Left colon (tissue), 2 donors: ENCODE data around the gene DNAJC16. TPM values are rescaled to one million over a fixed set of nuclear protein-coding genes. Genes with fewer than 3 reads are reported as not detected.
"Not testable (repeated sequence)": the region's sequence is repeated elsewhere in the genome, so short reads cannot be mapped to it uniquely, and the experiment has no call there.

Source experiments
- ATAC-seq: fragments of 200-7000 bp; cut with Tn5 transposase; one replicate; pipeline ENCODE4 v1.9.1; 2020; ENCODE audit warnings: mild to moderate bottlenecking, moderate library complexity
- DNase-seq, 2 donors: peaks; one replicate each; pipeline ENCODE4 v3.0.0-alpha.2; 2020
- intact Hi-C, 2 donors: fragments of 100-400 bp; cut with DNase I in 1 of 2; cut with micrococcal nuclease in 1 of 2; formaldehyde crosslinking; loops; one replicate each; pipeline versions ENCODE4 v1.11.2 to v1.14.0; 2022; cut with DNase I, micrococcal nuclease
- total RNA-seq, 2 donors: library from RNA; stranded (reverse); fragmentation: NEBNext Ultra II Directional; extraction: Animal tissue kit (Norgen Biotek cat#: 25700); gene quantifications; one replicate each; pipeline ENCODE4 v1.2.1, GENCODE V29; 2021
- donor health status: DM: no; HTN: no; CAD: no.
- donor health status: DM: yes; HTN: yes; CAD: no.

The DNAJC16 gene
- total RNA-seq, 2 donors from 2014 or later: 23.5 to 26.5 TPM

- intact Hi-C loops: no loop called here
- no peak for DNase-seq
These were observed 44.2 kb downstream of the DNAJC16 start for GRCh38 chr1:15570861-15571260.

GRCh38 chr1:15571266-15571665 is 44.6 kb downstream of the DNAJC16 start:
- DNase-seq (no peak), ATAC-seq (no peak)
- intact Hi-C loops: no loop called here

More at GRCh38 chr1:15570861-15571260, 44.2 kb downstream of the DNAJC16 start:
- no peak for ATAC-seq

DNA sequence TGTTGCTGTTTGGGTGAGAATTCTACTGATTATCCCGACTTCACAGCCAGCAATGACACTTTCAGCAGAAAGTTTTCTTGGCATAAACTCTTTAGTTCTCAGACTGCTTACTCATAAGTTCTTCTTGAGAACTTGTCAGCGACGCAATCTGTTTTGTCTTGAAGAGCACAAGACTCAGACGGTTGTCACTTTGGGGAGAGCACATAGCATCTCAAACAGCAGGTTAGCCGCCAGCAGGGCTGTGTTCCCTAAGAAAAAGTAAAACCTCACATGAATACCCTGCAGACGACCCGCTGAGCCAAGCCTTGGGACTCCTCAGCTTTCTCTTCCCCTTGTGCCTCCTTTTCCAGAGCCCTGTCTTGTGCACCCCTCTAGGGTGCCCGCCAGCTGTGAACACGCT is 46.8 kb downstream of the DNAJC16 start:
- DNase-seq: peak in 1 of 2 donors; percentile 13
- no peak for ATAC-seq
- intact Hi-C loops: no loop called here

- DNase-seq: peak in 1 of 2 donors; percentile 6
- ATAC-seq: peak; percentile 62
- intact Hi-C loops: no loop called here
These were observed 48.1 kb downstream of the DNAJC16 start for GRCh38 chr1:15574741-15575140.

DNA sequence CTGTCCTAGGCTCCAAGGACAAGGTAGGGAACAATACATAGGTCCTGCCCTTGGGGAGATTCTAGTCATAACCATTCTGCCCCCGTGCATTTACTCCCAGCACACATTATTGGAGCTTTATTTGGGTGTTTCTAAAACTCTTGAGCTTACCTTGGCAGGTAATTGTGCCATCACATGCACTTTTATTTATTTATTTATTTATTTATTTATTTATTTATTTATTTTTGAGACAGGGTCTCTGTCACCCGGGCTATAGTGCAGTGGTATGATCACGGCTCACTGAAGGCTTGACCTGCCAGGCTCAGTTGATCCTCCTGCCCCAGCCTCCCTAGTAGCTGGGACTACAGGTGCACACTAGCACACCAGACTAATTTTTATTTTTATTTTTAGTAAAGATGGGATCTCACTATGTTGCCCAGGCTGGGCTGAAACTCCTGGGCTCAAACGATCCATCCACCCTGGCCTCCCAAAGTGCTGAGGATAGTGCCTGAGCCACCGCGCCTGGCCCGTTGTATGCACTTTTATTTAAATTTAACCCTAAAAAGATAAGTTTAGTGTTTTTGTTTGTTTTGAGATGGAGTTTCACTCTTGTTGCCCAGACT is 49.0 kb downstream of the DNAJC16 start:
- ATAC-seq (no peak), DNase-seq (no peak)
- intact Hi-C loops: no loop called here

DNA sequence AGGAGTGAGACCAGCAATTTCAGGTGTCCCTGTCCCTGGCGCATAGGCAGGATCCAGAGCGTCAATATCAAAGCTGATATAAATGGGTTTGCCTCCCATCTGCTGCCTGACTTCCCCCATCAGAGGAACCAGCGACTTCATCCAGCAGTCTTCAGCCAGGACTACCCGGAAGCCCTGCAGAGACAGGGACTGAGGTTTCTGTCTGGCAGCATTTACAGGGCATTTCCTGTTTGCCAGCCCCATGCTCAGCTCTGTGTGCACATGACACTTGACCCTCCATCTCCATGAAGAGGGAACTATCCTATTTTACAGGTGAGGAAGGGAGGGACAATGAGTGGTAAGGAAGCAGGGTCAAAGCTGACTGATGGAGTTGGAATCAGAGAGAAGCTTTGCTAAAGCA is 51.0 kb downstream of the DNAJC16 start:
- DNase-seq (no peak), ATAC-seq (no peak)
- intact Hi-C loops: no loop called here

DNA sequence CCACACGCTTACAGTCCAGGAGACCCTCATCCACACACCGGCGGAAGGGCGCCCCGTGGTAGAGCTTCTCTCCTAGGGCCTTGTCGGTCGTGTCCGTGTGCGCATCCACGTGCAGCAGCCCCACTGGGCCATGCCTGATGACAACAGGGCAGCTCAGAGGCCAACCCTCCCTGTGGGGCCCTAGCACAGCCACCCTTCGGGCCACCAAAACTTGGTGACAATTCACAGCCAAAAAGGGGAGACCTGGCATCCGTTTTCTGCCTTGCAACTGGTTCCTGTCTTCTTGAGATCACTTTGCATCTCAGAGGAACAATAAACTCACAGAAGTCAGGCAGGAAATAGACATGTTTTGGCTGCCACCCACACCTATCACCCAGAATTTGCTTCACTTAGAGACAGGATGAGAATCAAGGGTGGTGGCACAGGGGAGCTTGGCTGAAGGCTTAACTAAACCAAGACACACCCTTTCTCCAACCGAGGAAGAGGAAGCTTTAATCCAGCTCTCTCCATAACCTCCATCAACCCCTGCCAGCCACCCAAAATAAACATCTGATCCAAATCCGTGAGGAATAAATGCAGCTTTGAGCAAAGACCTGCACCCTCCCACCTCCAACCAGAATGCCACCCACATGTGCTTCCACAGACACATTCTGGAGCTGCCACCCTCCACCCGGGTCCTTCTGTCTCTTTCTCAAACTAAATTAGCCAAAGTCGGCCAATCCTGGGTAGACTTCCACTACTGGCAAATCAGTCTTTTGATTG is 52.5 kb downstream of the DNAJC16 start:
- peak in 1 of 2 donors; percentile 12 for DNase-seq
- intact Hi-C loops: no loop called here

GRCh38 chr1:15579683-15580047 is 53.0 kb downstream of the DNAJC16 start:
- ATAC-seq: no peak
- intact Hi-C loops: no loop called here
- no peak for DNase-seq

More for the DNA sequence above, 52.5 kb downstream of the DNAJC16 start:
- ATAC-seq: peak; percentile 60

DNA sequence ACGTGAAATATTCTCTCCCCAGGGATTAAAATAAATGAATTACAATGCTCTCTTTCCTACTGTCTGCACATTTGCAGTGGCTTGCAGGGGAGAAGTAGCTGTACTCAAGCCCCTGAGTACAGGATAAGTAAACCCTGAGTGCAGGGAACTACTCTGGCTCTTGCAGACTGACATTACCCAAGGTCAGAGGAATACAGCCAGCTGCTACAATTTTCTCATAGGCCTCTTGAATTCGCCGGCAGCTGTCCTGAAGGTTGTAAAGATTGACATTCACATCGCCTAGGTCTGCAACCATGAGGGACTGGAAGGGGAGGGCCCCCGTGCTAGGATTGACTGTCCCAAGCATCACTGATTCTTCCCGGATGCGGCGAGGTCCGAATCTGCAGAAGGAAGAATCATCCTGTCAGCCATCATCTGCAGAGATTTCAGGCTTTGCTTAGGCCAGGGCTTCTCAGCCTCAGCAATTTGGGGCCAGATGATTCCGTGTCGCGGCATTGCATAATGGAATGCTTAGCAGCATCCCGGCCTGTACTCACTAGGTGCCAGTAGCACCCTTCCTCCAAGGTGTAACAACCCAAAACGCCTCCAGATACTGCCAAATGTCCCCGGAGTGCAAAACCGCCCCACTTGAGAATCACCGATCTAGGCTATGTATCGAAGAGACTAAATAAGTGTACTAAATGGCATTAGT is 56.5 kb downstream of the DNAJC16 start:
- intact Hi-C loops: no loop called here
- no peak for DNase-seq
- ATAC-seq: no peak

DNA sequence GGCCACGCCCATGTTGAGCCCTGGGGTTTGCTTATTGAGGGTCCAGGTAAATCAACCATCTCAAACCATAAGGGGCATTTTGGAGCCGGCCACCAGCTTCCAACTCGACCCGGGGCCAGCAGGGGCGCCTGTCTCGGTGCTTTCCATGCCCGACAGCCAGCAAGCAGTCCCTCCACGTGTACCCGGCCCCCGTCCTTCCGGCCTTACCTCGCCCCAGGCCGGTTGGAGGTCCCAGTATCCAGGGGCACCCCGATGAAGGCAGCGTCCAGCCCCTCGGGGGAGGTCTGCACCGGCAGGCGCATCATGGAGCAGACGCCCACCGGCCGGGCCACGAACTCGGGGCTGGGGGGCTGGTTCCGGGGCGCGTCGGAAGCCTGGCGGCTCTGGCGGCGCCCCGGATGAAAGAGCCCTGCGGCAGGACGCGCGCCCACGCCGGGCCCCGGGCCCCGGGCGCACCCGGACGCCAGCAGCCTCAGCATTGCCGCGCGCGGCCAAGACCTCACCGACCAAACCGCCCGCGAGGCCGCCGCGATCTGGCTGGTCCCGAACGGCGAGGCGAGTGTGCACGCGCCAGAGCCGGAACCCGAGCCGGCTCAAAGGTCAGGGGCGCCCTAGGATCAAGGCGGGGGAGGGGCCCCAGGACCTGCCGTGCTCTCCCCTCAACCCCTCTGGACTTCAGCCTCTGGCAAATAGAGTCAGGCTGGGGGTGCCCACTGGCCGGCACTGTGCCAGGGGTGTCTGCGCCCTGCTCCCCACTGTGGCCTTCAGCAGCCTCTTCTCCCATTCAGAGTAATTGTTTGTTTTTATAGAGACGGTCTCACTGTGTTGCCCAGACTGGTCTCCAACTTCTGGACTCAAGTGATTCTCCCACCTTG is 58.1 kb downstream of the DNAJC16 start, which contains the start of gene AGMAT:
AGMAT (minus strand) TSS at position 563 of the 875 bp plus-strand sequence; CDS start at position 479, 84 bp downstream.
- intact Hi-C loops: no loop called here
- DNase-seq (peak; percentile 52 to 72), ATAC-seq (peak; percentile 93)

DNA sequence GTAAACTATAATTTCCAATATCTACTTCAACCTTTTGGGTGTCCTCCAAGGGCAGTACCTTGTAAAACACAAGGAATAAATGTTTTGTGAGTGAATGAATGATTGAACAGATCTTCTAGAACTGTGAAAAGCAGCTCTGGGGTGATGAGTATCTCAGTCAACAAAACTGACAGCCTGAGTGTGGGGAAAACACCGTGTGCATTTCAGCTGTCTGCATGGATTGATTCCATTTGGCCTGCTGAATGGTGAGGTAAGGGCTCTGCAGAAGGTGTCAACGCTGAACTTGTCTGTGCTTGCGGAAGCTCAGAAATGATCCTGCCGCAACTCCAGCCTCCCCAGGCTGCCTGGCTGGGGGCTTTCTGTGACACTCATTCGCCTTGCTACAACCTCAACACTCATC is 65.6 kb downstream of the DNAJC16 start:
- ATAC-seq: no peak
- intact Hi-C loops: no loop called here
- DNase-seq: no peak

GRCh38 chr1:15595809-15596617 is 69.4 kb downstream of the DNAJC16 start:
- intact Hi-C loops: loop anchor here in 1 of 2 donors (5.0 kb wide), 1 partner anchor 146 kb away; the partner anchor contains the start of gene TMEM82
- DNase-seq: no peak

GRCh38 chr1:15598436-15598835 is 71.8 kb downstream of the DNAJC16 start:
- ATAC-seq: no peak
- DNase-seq: no peak
- intact Hi-C loops: loop anchor here in 1 of 2 donors (5.0 kb wide), 1 partner anchor 144 kb away; the partner anchor contains the start of gene TMEM82

More at GRCh38 chr1:15595809-15596617, 69.4 kb downstream of the DNAJC16 start:
- ATAC-seq: no peak

GRCh38 chr1:15603050-15603965 is 76.7 kb downstream of the DNAJC16 start:
- ATAC-seq (peak; percentile 97), DNase-seq (peak; percentile 98)
- intact Hi-C loops: no loop called here

DNA sequence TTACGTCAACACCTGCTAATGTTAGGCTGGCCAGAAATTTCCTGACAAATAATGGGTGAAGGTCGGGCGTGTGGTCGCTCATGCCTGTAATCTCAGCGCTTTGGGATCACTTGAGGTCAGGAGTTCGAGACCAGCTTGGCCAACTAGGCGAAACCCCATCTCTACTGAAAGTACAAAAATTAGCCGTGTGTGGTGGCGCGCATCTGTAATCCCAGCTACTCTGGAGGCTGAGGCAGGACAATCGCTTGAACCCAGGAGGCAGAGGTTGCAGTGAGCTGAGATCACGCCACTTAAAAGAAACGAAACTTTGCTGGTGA is 77.3 kb downstream of the DNAJC16 start:
- ATAC-seq, DNase-seq, intact Hi-C loops: not testable (repeated sequence)

- intact Hi-C loops: not testable (repeated sequence)
These were observed 77.8 kb downstream of the DNAJC16 start for GRCh38 chr1:15604400-15604799.

More at GRCh38 chr1:15604400-15604799, 77.8 kb downstream of the DNAJC16 start:
- DNase-seq, ATAC-seq: not testable (repeated sequence)
